GM12865 (cell line): ENCODE measurements around the gene FCN1.

ENCODE experiments used
- DNase-seq: peaks from one replicate; pipeline ENCODE4 v3.0.0; 2010; ENCODE audit warnings: low read depth
- H3K4me3 ChIP-seq: 2 replicates; pipeline ENCODE4 v1.5.1; 2011; ENCODE audit warnings: mild to moderate bottlenecking, low read depth, low read length, control low read depth
- CTCF ChIP-seq: IDR thresholded peaks from 2 replicates; pipeline ENCODE4 v1.5.1; 2011; ENCODE audit warnings: low read length, control low read depth, low read depth, inconsistent platforms; ENCODE audit not compliant: insufficient read depth; ENCODE audit errors: missing control alignments

FCN1 gene

GRCh38 chr9:134915046-134915985, 2.4 kb downstream of the FCN1 start:
- TF ChIP-seq CTCF = no peak
- no peak overlapping the region for H3K4me3 ChIP-seq
- DNase-seq = no peak

- DNase-seq = no peak
- TF ChIP-seq CTCF = no peak
- H3K4me3 ChIP-seq = no peak overlapping the region
Observed at GRCh38 chr9:134914501-134914834, 3.2 kb downstream of the FCN1 start.

- DNase-seq = no peak
- no peak for TF ChIP-seq CTCF
- no peak overlapping the region for H3K4me3 ChIP-seq
Observed at GRCh38 chr9:134913713-134914500, 3.8 kb downstream of the FCN1 start.

- H3K4me3 ChIP-seq = no peak overlapping the region
- no peak for TF ChIP-seq CTCF
- DNase-seq = no peak
Observed at GRCh38 chr9:134913041-134913712, 4.5 kb downstream of the FCN1 start.

GRCh38 chr9:134912126-134912840, 5.4 kb downstream of the FCN1 start:
- no peak for TF ChIP-seq CTCF
- DNase-seq = no peak
- no peak overlapping the region for H3K4me3 ChIP-seq
